Brain microvascular endothelial cell (primary cell): ENCODE results near the gene AP3B1.

ENCODE experiments used
- DNase-seq: peaks from one replicate; pipeline ENCODE4 v3.0.0-alpha.2; 2020
- H3K27ac ChIP-seq: fragments of 250-450 bp; sonication (Bioruptor Pico); 2 replicates; pipeline ENCODE4 v1.5.1; 2020; ENCODE audit warnings: mild to moderate bottlenecking, moderate library complexity
- H3K27me3 ChIP-seq: fragments of 250-450 bp; sonication (Bioruptor Pico); replicated peaks from 2 replicates; pipeline ENCODE4 v1.5.1; 2020; ENCODE audit warnings: mild to moderate bottlenecking
- H3K36me3 ChIP-seq: fragments of 250-450 bp; sonication (Bioruptor Pico); replicated peaks from 2 replicates; pipeline ENCODE4 v1.5.1; 2020; ENCODE audit warnings: mild to moderate bottlenecking
- H3K4me3 ChIP-seq: 2 replicates; pipeline ENCODE4 v1.5.1; 2011; ENCODE audit warnings: low read depth, mild to moderate bottlenecking, control low read depth, low read length, moderate library complexity
- in situ Hi-C: cut with HindIII; loops from 2 replicates; pipeline ENCODE4 v1.10.0; 2017; ENCODE audit warnings: low sequenced_read_pairs, low pct_ligation_motif_present
- TF ChIP-seq, protein P1 (sequence below): IDR thresholded peaks from 2 replicates; pipeline ENCODE4 v1.5.1; 2011; ENCODE audit warnings: low read depth, mild to moderate bottlenecking, moderate library complexity, low read length, control low read depth, inconsistent platforms; ENCODE audit errors: missing control alignments

The AP3B1 gene

DNA sequence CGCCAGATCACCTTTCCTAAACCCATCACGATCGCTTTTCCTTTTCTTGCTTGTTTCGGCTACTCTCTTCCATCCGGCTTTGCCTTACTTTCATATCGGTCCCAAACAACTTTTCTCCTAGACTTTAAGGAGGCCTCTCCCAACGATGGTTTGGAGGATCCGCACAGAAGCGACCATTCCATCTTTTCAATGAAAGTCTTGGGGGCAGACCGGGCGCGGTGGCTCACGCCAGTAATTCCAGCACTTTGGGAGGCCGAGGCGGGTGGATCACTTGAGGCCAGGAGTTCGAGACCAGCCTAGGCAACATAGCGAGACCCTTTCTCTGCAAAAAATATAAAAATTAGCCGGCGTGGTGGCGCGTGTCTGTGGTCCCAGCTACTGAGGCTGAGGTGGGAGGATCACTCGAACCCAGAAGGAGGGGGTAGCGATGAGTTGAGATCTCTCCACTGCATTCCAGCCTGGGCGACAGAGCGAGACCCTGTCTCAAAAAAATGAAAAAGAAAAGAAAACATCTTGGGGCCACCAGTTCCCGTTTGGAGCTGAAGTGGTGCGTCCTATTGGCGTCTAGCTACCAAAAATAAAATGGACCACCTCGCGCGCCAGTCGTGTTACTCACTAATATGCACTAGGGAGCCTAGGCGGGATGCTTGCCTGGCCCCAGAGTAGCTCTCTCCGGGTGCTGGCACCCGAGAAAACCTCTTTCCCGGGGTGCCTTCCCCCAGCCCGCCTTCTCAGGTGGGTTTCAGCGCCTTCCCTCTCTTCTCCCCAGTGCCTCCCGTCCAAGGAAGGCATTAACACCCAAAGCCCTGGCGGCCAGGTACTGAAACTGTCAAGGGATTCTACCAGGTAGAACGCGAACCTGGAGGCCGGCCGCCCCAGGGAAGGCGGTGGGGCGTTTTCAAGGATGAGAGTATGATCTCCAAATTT lies 800 bp upstream of the AP3B1 start:
- Histone ChIP-seq H3K27ac (peak overlapping the region; percentile 82), H3K36me3 (no peaks in the 10 kb centered on the region), H3K27me3 (no peaks in the 10 kb centered on the region), H3K4me3 (peak overlapping the region; percentile 99)
- no peak for DNase-seq
- TF ChIP-seq, protein P1, sequence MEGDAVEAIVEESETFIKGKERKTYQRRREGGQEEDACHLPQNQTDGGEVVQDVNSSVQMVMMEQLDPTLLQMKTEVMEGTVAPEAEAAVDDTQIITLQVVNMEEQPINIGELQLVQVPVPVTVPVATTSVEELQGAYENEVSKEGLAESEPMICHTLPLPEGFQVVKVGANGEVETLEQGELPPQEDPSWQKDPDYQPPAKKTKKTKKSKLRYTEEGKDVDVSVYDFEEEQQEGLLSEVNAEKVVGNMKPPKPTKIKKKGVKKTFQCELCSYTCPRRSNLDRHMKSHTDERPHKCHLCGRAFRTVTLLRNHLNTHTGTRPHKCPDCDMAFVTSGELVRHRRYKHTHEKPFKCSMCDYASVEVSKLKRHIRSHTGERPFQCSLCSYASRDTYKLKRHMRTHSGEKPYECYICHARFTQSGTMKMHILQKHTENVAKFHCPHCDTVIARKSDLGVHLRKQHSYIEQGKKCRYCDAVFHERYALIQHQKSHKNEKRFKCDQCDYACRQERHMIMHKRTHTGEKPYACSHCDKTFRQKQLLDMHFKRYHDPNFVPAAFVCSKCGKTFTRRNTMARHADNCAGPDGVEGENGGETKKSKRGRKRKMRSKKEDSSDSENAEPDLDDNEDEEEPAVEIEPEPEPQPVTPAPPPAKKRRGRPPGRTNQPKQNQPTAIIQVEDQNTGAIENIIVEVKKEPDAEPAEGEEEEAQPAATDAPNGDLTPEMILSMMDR = peak; percentile 56
- in situ Hi-C loops = no loop called here

DNA sequence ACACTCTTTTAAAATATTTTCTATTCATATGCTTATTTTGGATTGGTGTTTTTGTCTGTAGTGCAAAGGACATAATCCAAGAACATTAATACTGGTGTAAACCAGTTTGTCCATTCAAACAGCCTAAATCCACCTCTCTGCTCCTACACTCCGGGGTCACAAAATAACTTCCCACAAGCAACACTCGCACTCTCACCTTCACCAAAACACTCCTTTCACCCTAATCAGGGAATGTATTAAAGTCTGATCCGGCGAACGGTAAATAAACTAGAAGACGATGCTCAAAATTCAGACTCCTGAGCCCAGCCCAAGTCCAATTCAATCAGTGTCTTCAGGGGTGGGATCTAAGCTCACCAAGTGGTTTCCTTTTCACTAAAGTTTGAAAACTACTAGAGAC lies 649 bp downstream of the AP3B1 start:
- in situ Hi-C loops = no loop called here
- H3K4me3 ChIP-seq = peak overlapping the region; percentile 99
- H3K27ac ChIP-seq = peak overlapping the region; percentile 82
- H3K36me3 ChIP-seq = no peaks in the 10 kb centered on the region
- TF ChIP-seq, protein P1 = no peak
- no peaks in the 10 kb centered on the region for H3K27me3 ChIP-seq
- no peak for DNase-seq

DNA sequence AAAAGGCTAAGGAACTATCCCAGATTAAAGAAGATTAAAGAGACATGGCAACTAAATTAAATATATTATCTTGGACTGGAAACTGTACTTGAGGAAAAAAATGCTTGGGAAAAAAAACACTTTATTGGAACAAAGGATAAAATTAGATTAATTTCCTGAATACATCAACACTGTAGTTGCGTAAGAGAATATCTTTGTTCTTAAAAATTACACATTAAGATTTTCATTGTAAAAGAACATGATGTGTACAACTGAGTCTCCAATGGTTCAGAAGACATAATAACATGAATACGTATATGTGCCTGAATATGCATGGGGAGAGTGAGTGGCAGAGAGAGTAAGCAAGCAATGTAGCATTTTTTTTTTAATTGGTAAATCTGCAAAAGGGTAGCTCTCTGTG lies 2.8 kb downstream of the AP3B1 start:
- in situ Hi-C loops = no loop called here
- TF ChIP-seq, protein P1 = no peak
- DNase-seq = no peak
- Histone ChIP-seq H3K27me3 (no peaks in the 10 kb centered on the region), H3K36me3 (no peaks in the 10 kb centered on the region), H3K27ac (no peak overlapping the region), H3K4me3 (no peak overlapping the region)

DNA sequence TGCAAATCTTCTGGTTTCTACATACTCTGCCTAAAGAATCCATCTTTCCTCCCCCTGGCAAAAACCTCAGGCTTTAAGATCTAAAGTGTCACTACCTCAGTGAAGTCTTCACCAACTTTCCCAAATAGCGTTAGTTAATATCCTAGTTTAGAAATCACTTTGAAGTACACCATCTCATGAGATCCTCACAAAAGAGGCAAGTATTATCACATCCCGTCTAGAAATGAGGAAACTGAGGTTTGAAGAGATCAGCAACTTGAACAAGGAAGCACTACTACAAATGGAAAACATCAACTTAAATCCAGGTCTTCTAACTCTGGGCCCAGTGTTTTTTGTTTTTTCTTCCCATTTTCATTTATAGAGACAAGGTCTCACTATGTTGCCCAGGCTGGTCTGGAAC lies 4.6 kb downstream of the AP3B1 start:
- Histone ChIP-seq H3K27me3 (no peaks in the 10 kb centered on the region), H3K4me3 (no peak overlapping the region), H3K27ac (no peak overlapping the region), H3K36me3 (no peaks in the 10 kb centered on the region)
- no peak for DNase-seq
- TF ChIP-seq, protein P1 = no peak
- in situ Hi-C loops = no loop called here

DNA sequence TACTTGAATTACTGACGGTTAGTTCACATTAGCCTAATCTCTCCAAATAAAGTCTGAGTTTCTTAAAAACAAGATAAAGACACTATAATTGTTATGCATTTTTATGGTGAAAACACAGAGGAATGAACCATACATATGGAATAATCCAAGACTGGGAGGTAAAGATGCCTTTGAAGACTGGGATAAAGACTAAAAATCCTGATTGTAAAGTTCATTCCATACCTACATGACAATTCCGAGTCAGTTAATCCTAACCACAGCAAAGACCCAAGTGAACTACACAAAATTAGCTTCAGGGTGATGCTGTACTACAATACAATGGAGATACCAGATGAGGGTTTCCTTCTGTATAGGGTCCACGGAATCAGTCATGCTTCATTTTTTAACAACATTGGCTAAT lies 6.3 kb downstream of the AP3B1 start:
- in situ Hi-C loops = no loop called here
- Histone ChIP-seq H3K27me3 (no peaks in the 10 kb centered on the region), H3K27ac (peak overlapping the region; percentile 39), H3K36me3 (no peaks in the 10 kb centered on the region), H3K4me3 (no peak overlapping the region)
- TF ChIP-seq, protein P1 = no peak
- DNase-seq = no peak
